T1000 (cell line): Measurements from ENCODE around the gene LRFN5.
"Not testable (repeated sequence)": the region's sequence is repeated elsewhere in the genome, so short reads cannot be mapped to it uniquely, and the experiment has no call there.

Experiments used
- DNase-seq: peaks from one replicate; lab custom pipeline; 2025; ENCODE audit warnings: mixed read lengths; lab: John Stamatoyannopoulos, UW

The LRFN5 gene

GRCh38 chr14:41899416-41899815, 292.7 kb downstream of the LRFN5 start:
- no peak for DNase-seq

- DNase-seq, result no peak
Measured at GRCh38 chr14:41900644-41901043, 294.0 kb downstream of the LRFN5 start.

- no peak for DNase-seq
Measured at GRCh38 chr14:41901089-41901488, 294.4 kb downstream of the LRFN5 start.

DNA sequence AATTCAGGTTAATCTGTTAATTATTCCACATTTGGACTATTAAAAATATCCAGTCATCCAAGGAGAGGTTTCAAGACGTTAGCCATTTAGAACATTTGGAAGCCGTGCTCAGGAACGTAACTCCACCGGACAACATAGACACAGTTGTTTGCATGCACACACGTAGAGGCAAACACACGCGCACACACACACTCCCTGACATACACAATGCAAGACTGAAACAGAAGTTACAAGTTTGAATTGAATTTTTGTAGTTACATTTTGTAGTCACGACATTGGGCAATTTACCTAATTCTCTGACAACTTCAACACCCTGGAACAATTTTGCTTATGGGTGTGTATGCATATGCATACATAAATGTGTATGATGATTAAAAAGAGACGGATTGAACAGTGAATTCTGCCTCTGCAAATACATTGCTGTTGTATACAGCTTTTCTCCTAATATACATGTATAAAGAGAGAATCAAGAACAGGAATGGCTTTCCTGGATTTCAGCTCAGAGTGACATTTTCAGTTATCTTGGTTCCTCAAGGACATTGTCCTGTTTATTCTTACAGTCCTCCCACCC, 298.8 kb downstream of the LRFN5 start:
- no peak for DNase-seq

DNA sequence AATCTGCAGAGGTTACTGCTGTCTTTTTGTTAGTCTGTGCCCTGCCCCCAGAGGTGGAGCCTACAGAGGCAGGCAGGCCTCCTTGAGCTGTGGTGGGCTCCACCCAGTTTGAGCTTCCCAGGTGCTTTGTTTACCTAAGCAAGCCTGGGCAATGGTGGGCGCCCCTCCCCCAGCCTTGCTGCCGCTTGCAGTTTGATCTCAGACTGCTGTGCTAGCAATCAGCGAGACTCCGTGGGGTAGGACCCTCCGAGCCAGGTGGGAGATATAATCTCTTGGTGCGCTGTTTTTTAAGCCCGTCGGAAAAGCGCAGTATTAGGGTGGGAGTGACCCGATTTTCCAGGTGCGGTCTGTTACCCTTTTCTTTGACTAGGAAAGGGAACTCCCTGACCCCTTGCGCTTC, 304.5 kb downstream of the LRFN5 start:
- DNase-seq, result not testable (repeated sequence)

DNA sequence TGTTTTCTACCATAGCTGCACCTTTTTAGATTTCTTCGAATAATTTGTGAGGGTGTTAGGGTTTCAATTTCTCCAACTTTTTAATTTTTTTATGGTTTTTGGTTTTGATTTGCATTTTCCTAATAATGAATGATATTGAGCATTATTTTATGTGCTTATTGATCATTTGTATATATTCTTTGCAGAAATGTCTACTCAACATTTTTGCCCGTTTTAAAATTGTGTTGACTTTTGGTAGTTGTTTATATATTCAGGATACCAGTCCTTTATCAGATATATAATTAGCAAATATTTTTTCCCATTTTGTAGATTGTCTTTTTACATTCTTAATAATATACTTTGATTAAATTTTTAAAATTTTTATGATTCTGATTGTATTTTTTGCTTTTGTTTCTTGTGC, 306.7 kb downstream of the LRFN5 start:
- no peak for DNase-seq

DNA sequence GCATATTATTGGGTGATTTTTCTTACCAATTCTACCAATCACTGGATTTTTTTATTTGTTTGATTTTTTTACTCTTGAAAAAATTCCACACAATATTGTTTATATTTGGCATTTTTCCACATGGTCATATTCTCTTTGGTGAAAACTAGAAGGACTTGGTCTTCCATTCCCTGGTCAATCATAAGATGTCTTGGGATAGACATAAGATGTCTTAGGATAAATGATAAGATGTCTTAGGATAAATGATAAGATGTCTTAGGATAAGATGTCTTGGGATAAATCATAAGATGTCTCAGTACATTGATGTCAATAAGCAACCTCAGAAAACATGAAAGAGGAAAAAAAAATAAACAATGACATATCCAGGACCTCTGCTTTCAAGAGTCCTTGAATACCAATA, 309.1 kb downstream of the LRFN5 start:
- no peak for DNase-seq

GRCh38 chr14:41916313-41916712, 309.6 kb downstream of the LRFN5 start:
- no peak for DNase-seq

DNA sequence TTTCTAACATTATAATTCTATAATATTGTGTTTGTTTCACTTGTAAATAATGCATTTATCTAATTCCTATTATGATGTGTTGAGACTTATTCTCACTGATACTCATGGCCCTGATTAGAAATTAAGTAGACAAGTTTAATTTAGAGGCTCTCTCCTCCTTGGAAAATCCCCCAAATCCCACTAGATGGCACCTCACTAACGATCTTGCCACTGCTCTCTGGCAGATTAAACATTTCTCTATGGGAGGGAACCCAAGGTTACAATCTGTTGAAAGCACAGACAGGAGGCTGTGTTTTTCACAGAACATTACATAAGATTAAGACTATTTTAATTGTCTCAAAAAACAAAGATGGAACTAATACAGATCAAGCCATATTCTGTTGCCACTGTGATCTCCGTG, 318.7 kb downstream of the LRFN5 start:
- DNase-seq, result no peak

GRCh38 chr14:41950428-41951151, 343.9 kb downstream of the LRFN5 start:
- DNase-seq, result no peak
